ENCODE data around the gene NACAD. TPM values are rescaled to one million over a fixed set of nuclear protein-coding genes. Genes with fewer than 3 reads are reported as not detected.

Gene NACAD
- total RNA-seq, 1 donor from 2014 or later = 21.6 TPM

DNA sequence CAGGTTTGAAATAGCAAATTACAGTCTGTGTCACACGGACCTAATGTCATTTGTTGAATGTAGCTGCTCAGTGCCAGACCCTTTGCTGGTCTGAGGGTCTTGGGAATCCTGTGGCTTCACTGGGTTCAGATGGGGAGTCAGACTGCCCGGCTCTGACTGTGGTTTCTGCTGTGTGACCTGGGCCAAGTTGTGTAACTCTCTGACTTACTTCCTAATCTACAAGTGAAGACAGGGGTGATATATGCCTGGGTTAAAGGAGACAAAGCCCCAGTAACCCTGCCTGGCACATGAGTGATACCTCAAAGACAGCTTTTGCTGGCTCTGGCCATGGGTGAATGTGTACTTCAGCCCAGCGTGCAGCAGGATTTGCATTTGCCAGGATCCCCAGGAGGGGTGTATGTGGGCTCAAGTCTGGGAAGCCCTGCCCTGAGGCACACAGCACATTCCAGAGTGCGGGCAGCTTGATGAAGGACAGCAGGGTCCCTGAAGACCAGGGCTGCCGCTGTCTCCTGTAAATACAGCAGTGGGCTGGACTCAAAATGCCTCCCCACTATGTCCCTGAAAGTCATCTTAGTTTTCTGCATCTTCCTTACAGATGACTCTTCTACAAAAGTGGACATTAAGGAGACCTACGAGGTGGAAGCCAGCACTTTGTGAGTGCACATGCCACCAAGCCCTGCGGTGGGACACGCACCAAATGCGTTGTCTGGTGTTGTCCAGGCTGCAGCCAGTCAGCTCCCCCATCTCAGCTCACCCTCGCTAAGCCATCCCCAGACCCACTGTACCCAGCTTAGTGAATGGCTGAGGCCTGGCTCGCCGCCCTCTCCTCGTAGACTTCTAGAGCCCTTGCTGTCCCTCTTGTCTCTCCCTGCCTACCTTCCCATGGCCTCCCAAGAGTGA is 16.4 kb downstream of the NACAD start:
- Histone ChIP-seq H2AFZ (ENCODE audit: low read depth, low read length) (no peak overlapping the region), H4K20me1 (ENCODE audit: insufficient read depth, low read length) (peaks cover 49% of the 10 kb centered on the region), H3K27me3 (ENCODE audit: insufficient read depth, low read length) (no peaks in the 10 kb centered on the region), H3K9me3 (ENCODE audit: insufficient read depth, low read depth, low read length) (no peaks in the 10 kb centered on the region), H3K36me3 (ENCODE audit: insufficient read depth, low read length) (peaks cover 12% of the 10 kb centered on the region), H3K79me2 (ENCODE audit: insufficient read depth, low read length) (peaks cover 4% of the 10 kb centered on the region), H3K4me3 (ENCODE audit: insufficient read depth, low read depth, low read length) (no peak overlapping the region), H3K27ac (ENCODE audit: low read depth, low read length) (no peak overlapping the region), H3K4me2 (ENCODE audit: low read length) (no peak overlapping the region), H3K4me1 (ENCODE audit: insufficient read depth, low read length) (no peaks in the 10 kb centered on the region), H3K9ac (ENCODE audit: low read length) (no peak overlapping the region)
- no peak for FAIRE-seq
- Mint-ChIP-seq H3K4me3 (ENCODE audit: unreplicated experiment) (peak overlapping the region; percentile 60), H3K27me3 (ENCODE audit: low read depth, unreplicated experiment) (no peaks in the 10 kb centered on the region), H3K36me3 (ENCODE audit: low read depth, unreplicated experiment) (peaks cover 9% of the 10 kb centered on the region), H3K9me3 (ENCODE audit: unreplicated experiment) (no peaks in the 10 kb centered on the region), H3K4me1 (ENCODE audit: low read depth, unreplicated experiment) (peaks cover 18% of the 10 kb centered on the region), H3K27ac (ENCODE audit: unreplicated experiment) (no peak overlapping the region)
- DNase-seq (ENCODE audit: low read depth) = no peak
- TF ChIP-seq EZH2 (IDR thresholded peaks at IDR 0.05; ENCODE audit: insufficient read depth, low read length) = no peak
- TF ChIP-seq, protein P1, sequence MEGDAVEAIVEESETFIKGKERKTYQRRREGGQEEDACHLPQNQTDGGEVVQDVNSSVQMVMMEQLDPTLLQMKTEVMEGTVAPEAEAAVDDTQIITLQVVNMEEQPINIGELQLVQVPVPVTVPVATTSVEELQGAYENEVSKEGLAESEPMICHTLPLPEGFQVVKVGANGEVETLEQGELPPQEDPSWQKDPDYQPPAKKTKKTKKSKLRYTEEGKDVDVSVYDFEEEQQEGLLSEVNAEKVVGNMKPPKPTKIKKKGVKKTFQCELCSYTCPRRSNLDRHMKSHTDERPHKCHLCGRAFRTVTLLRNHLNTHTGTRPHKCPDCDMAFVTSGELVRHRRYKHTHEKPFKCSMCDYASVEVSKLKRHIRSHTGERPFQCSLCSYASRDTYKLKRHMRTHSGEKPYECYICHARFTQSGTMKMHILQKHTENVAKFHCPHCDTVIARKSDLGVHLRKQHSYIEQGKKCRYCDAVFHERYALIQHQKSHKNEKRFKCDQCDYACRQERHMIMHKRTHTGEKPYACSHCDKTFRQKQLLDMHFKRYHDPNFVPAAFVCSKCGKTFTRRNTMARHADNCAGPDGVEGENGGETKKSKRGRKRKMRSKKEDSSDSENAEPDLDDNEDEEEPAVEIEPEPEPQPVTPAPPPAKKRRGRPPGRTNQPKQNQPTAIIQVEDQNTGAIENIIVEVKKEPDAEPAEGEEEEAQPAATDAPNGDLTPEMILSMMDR (IDR thresholded peaks at IDR 0.05; ENCODE audit: insufficient read depth, low read depth, low read length) = no peak

DNA sequence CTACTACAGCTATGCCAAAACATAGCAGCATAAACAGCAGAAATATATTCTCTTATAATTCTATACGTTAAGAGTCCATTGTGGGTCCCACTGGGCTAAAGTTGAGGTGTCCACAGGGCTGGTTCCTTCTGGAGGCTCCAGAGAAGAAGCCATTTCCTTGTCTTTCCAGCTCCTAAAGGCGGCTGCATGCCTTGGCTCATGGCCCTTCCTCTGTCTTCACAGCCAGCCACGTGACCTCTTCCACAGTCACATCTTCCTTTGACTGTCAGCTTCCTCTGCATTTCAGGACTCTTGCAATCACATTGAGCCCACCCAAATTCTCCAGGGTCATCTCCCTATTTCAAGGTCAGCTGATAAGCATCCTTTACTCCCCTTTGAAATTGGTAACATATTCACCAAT is 17.2 kb downstream of the NACAD start:
- H3K36me3 ChIP-seq (ENCODE audit: insufficient read depth, low read length) = peaks cover 12% of the 10 kb centered on the region
- peaks cover 9% of the 10 kb centered on the region for H3K36me3 Mint-ChIP-seq (ENCODE audit: low read depth, unreplicated experiment)
- no peak for TF ChIP-seq EZH2 (IDR thresholded peaks at IDR 0.05; ENCODE audit: insufficient read depth, low read length)
- peaks cover 4% of the 10 kb centered on the region for H3K79me2 ChIP-seq (ENCODE audit: insufficient read depth, low read length)
- H3K4me3 ChIP-seq (ENCODE audit: insufficient read depth, low read depth, low read length) = no peak overlapping the region
- no peak overlapping the region for H2AFZ ChIP-seq (ENCODE audit: low read depth, low read length)
- no peaks in the 10 kb centered on the region for H3K27me3 ChIP-seq (ENCODE audit: insufficient read depth, low read length)
- FAIRE-seq (no peak), DNase-seq (ENCODE audit: low read depth) (no peak)
- H3K9me3 Mint-ChIP-seq (ENCODE audit: unreplicated experiment) = no peaks in the 10 kb centered on the region
- H3K4me1 Mint-ChIP-seq (ENCODE audit: low read depth, unreplicated experiment) = peaks cover 18% of the 10 kb centered on the region
- H3K4me2 ChIP-seq (ENCODE audit: low read length) = no peak overlapping the region
- peaks cover 51% of the 10 kb centered on the region for H4K20me1 ChIP-seq (ENCODE audit: insufficient read depth, low read length)
- H3K27ac Mint-ChIP-seq (ENCODE audit: unreplicated experiment) = no peak overlapping the region
- H3K27ac ChIP-seq (ENCODE audit: low read depth, low read length) = no peak overlapping the region
- H3K4me3 Mint-ChIP-seq (ENCODE audit: unreplicated experiment) = no peak overlapping the region
- H3K9ac ChIP-seq (ENCODE audit: low read length) = no peak overlapping the region
- H3K9me3 ChIP-seq (ENCODE audit: insufficient read depth, low read depth, low read length) = no peaks in the 10 kb centered on the region
- H3K27me3 Mint-ChIP-seq (ENCODE audit: low read depth, unreplicated experiment) = no peaks in the 10 kb centered on the region
- no peaks in the 10 kb centered on the region for H3K4me1 ChIP-seq (ENCODE audit: insufficient read depth, low read length)

- TF ChIP-seq EZH2 (IDR thresholded peaks at IDR 0.05; ENCODE audit: insufficient read depth, low read length) = no peak
- TF ChIP-seq, protein P1 (IDR thresholded peaks at IDR 0.05; ENCODE audit: insufficient read depth, low read depth, low read length) = no peak
- no peak overlapping the region for H3K4me3 ChIP-seq (ENCODE audit: insufficient read depth, low read depth, low read length)
- Mint-ChIP-seq H3K4me3 (ENCODE audit: unreplicated experiment) (no peak overlapping the region), H3K9me3 (ENCODE audit: unreplicated experiment) (no peaks in the 10 kb centered on the region), H3K27ac (ENCODE audit: unreplicated experiment) (no peak overlapping the region), H3K36me3 (ENCODE audit: low read depth, unreplicated experiment) (peaks cover 15% of the 10 kb centered on the region), H3K4me1 (ENCODE audit: low read depth, unreplicated experiment) (peaks cover 18% of the 10 kb centered on the region), H3K27me3 (ENCODE audit: low read depth, unreplicated experiment) (no peaks in the 10 kb centered on the region)
- H3K36me3 ChIP-seq (ENCODE audit: insufficient read depth, low read length) = peaks cover 12% of the 10 kb centered on the region
- H3K27me3 ChIP-seq (ENCODE audit: insufficient read depth, low read length) = no peaks in the 10 kb centered on the region
- no peak overlapping the region for H2AFZ ChIP-seq (ENCODE audit: low read depth, low read length)
- no peaks in the 10 kb centered on the region for H3K9me3 ChIP-seq (ENCODE audit: insufficient read depth, low read depth, low read length)
- H3K4me1 ChIP-seq (ENCODE audit: insufficient read depth, low read length) = no peaks in the 10 kb centered on the region
- no peak overlapping the region for H3K4me2 ChIP-seq (ENCODE audit: low read length)
- peaks cover 62% of the 10 kb centered on the region for H4K20me1 ChIP-seq (ENCODE audit: insufficient read depth, low read length)
- no peak overlapping the region for H3K27ac ChIP-seq (ENCODE audit: low read depth, low read length)
- H3K9ac ChIP-seq (ENCODE audit: low read length) = no peak overlapping the region
- H3K79me2 ChIP-seq (ENCODE audit: insufficient read depth, low read length) = peaks cover 10% of the 10 kb centered on the region
- FAIRE-seq (no peak), DNase-seq (ENCODE audit: low read depth) (no peak)
These were observed 18.5 kb downstream of the NACAD start for GRCh38 chr7:45070254-45070642.

Data from astrocyte (in vitro differentiated cells and primary cell).